Bronchial epithelial cell (primary cell): ENCODE measurements around the gene FNIP2. TPM values are rescaled to one million over a fixed set of nuclear protein-coding genes. Genes with fewer than 3 reads are reported as not detected.
A peak's percentile ranks its signal among the peaks of the same experiment; 100 is the strongest.
"Not testable (repeated sequence)": the region's sequence is repeated elsewhere in the genome, so short reads cannot be mapped to it uniquely, and the experiment has no call there.

Experiments
- DNase-seq: peaks from one replicate; pipeline ENCODE4 v3.0.0-alpha.2; 2010; ENCODE audit warnings: low read depth
- FAIRE-seq: peaks from 2 replicates; lab custom pipeline; 2011; peaks lifted over from hg19 to GRCh38; lab: Jason Lieb, UNC
- H3K27me3 ChIP-seq: 2 replicates; pipeline ENCODE4 v1.5.1; 2011; ENCODE audit warnings: low read length; ENCODE audit not compliant: control insufficient read depth, insufficient read depth
- H3K36me3 ChIP-seq: 2 replicates; pipeline ENCODE4 v1.5.1; 2011; ENCODE audit warnings: low read length; ENCODE audit not compliant: control insufficient read depth, insufficient read depth
- H3K4me3 ChIP-seq: 2 replicates; pipeline ENCODE4 v1.5.1; 2011; ENCODE audit warnings: mild to moderate bottlenecking, low read depth, low read length, control low read depth
- total RNA-seq: library from RNA; depleted of rRNA; stranded (reverse); fragments of >200 nt; gene quantifications from 2 replicates; pipeline ENCODE4 v1.2.1, GENCODE V29; 2014
- TF ChIP-seq, protein P1 (sequence below): IDR thresholded peaks from 2 replicates; pipeline ENCODE4 v1.5.1; 2011; ENCODE audit warnings: mild to moderate bottlenecking, moderate library complexity, low read length, control low read depth, inconsistent platforms; ENCODE audit not compliant: insufficient read depth, severe bottlenecking

Gene FNIP2
- total RNA-seq, 1 donor from 2014 or later, result 16.6 TPM

- TF ChIP-seq, protein P1, sequence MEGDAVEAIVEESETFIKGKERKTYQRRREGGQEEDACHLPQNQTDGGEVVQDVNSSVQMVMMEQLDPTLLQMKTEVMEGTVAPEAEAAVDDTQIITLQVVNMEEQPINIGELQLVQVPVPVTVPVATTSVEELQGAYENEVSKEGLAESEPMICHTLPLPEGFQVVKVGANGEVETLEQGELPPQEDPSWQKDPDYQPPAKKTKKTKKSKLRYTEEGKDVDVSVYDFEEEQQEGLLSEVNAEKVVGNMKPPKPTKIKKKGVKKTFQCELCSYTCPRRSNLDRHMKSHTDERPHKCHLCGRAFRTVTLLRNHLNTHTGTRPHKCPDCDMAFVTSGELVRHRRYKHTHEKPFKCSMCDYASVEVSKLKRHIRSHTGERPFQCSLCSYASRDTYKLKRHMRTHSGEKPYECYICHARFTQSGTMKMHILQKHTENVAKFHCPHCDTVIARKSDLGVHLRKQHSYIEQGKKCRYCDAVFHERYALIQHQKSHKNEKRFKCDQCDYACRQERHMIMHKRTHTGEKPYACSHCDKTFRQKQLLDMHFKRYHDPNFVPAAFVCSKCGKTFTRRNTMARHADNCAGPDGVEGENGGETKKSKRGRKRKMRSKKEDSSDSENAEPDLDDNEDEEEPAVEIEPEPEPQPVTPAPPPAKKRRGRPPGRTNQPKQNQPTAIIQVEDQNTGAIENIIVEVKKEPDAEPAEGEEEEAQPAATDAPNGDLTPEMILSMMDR, result no peak
- DNase-seq, result peak; percentile 99
- Histone ChIP-seq H3K4me3 (no peak overlapping the region), H3K27me3 (no peaks in the 10 kb centered on the region), H3K36me3 (peaks cover 5% of the 10 kb centered on the region)
- FAIRE-seq, result no peak
Observed at GRCh38 chr4:158873795-158874401, 105.1 kb downstream of the FNIP2 start.

- TF ChIP-seq, protein P1, result no peak
- H3K4me3 ChIP-seq, result no peak overlapping the region
- DNase-seq, result no peak
- FAIRE-seq, result no peak
- H3K27me3 ChIP-seq, result no peaks in the 10 kb centered on the region
- peaks cover 3% of the 10 kb centered on the region for H3K36me3 ChIP-seq
Observed at GRCh38 chr4:158875026-158875425, 106.2 kb downstream of the FNIP2 start.

DNA sequence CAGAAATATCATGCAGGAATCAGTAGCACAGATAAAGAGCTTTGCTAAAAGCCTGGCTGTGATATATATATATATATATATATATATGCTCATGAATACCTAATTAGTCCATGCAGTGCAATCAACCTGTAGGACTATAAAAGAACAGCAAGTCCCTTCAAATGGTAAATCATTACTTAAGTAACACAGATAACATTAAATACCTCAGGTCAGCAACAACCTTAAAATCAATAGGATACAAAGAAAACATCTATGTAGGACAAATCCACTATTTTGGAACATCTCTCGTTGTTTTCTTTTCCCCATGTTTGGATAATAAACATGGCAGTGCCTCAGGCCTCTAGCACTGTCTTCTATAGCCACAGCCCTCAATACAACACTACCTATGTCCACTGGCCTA, 106.6 kb downstream of the FNIP2 start:
- FAIRE-seq (no peak), DNase-seq (no peak)
- Histone ChIP-seq H3K27me3 (no peaks in the 10 kb centered on the region), H3K4me3 (no peak overlapping the region), H3K36me3 (peaks cover 1% of the 10 kb centered on the region)
- TF ChIP-seq, protein P1, result no peak

DNA sequence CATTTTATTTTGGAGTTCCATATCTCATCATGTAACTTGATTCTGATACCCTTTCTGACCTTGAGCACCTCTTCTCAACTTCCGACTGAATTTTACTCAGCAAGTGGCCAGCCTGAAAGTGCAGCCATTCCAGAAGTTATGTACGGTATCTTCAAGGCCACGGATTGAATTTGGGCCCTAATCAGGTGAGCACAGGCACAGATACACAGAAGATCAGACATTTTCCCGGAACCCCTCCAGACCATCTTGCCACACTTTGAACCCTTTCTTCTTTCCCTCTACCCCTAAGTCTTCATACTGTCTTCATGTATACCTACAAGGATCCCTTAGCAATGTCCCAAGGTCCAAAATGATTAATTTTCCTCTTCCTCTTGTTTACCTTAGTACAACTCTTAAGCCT, 108.2 kb downstream of the FNIP2 start:
- FAIRE-seq, result no peak

DNA sequence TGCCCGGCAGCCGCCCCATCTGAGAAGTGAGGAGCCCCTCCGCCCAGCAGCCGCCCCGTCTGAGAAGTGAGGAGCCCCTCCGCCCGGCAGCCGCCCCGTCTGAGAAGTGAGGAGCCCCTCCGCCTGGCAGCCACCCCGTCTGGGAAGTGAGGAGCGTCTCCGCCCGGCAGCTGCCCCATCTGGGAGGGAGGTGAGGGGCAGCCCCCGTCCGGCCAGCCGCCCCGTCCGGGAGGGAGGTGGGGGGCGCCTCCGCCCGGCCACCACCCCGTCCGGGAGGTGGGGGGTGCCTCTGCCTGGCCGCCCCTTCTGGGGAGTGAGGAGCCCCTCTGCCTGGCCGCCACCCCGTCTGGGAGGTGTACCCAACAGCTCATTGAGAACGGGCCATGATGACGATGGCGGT, 113.3 kb downstream of the FNIP2 start:
- not testable (repeated sequence) for H3K36me3 ChIP-seq, H3K4me3 ChIP-seq, DNase-seq, H3K27me3 ChIP-seq, FAIRE-seq

More for the DNA sequence above, 108.2 kb downstream of the FNIP2 start:
- TF ChIP-seq, protein P1, result no peak
- no peaks in the 10 kb centered on the region for H3K36me3 ChIP-seq
- no peak for DNase-seq
- H3K4me3 ChIP-seq, result no peak overlapping the region
- no peaks in the 10 kb centered on the region for H3K27me3 ChIP-seq

DNA sequence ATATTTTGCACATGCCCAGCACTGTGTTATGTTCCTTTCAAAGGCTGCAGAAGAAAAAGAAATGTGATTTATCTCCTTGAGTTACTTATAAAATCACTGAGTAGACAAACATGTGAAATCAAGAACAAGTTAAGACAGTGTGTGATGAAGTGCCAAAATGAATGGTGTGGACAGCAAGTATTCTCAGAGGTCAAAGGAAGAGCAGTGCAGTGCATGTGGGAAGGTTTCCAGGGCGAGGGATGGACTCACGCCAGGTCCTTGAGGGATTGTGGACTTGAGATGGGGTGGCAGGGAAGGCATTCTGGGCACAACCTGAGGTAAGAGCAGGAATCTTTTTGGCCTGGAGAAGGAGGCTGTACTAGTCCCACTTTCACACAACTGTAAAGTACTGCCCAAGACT, 115.5 kb downstream of the FNIP2 start:
- TF ChIP-seq, protein P1, result no peak
- H3K36me3 ChIP-seq, result no peaks in the 10 kb centered on the region
- H3K27me3 ChIP-seq, result no peaks in the 10 kb centered on the region
- FAIRE-seq (no peak), DNase-seq (no peak)
- no peak overlapping the region for H3K4me3 ChIP-seq
